ENCODE measurements around the gene MRPS7.
A peak's percentile ranks its signal among the peaks of the same experiment; 100 is the strongest.
"Not testable (repeated sequence)": the region's sequence is repeated elsewhere in the genome, so short reads cannot be mapped to it uniquely, and the experiment has no call there.

The MRPS7 gene

GRCh38 chr17:75244133-75244866 is 17.4 kb upstream of the MRPS7 start:
- no peak for DNase-seq (ENCODE audit: low read depth in 2 of 2)

GRCh38 chr17:75245011-75245410 is 16.7 kb upstream of the MRPS7 start:
- no peak for DNase-seq (ENCODE audit: low read depth in 2 of 2)

GRCh38 chr17:75246404-75246803 is 15.3 kb upstream of the MRPS7 start:
- no peak for DNase-seq (ENCODE audit: low read depth in 2 of 2)

GRCh38 chr17:75249564-75249963 is 12.1 kb upstream of the MRPS7 start:
- DNase-seq (ENCODE audit: low read depth in 2 of 2): no peak

- peak; percentile 62 to 66 for DNase-seq (ENCODE audit: low read depth in 2 of 2)
These were observed 11.6 kb upstream of the MRPS7 start for GRCh38 chr17:75250009-75250471.

- no peak for DNase-seq (ENCODE audit: low read depth in 2 of 2)
These were observed 9.5 kb upstream of the MRPS7 start for GRCh38 chr17:75252039-75252816.

- DNase-seq (ENCODE audit: low read depth in 2 of 2): not testable (repeated sequence)
These were observed 5.6 kb upstream of the MRPS7 start for GRCh38 chr17:75255954-75256698.

- DNase-seq (ENCODE audit: low read depth in 2 of 2): not testable (repeated sequence)
These were observed 4.5 kb upstream of the MRPS7 start for GRCh38 chr17:75257228-75257627.

- DNase-seq (ENCODE audit: low read depth in 2 of 2): no peak
These were observed 891 bp upstream of the MRPS7 start for GRCh38 chr17:75260641-75261335.

GRCh38 chr17:75262112-75262606 is 480 bp downstream of the MRPS7 start:
- no peak for DNase-seq (ENCODE audit: low read depth in 2 of 2)

GRCh38 chr17:75263055-75263454 is 1.4 kb downstream of the MRPS7 start:
- DNase-seq (ENCODE audit: low read depth in 2 of 2): no peak

- no peak for DNase-seq (ENCODE audit: low read depth in 2 of 2)
These were observed 4.1 kb downstream of the MRPS7 start for GRCh38 chr17:75265614-75266315.

- no peak for DNase-seq (ENCODE audit: low read depth in 2 of 2)
These were observed 4.9 kb downstream of the MRPS7 start for GRCh38 chr17:75266316-75267152.

GRCh38 chr17:75267153-75267410 is 5.4 kb downstream of the MRPS7 start:
- DNase-seq (ENCODE audit: low read depth in 2 of 2): no peak

- no peak for DNase-seq (ENCODE audit: low read depth in 2 of 2)
These were observed 5.9 kb downstream of the MRPS7 start for GRCh38 chr17:75267411-75268232.

GRCh38 chr17:75269844-75270217 is 8.2 kb downstream of the MRPS7 start:
- DNase-seq (ENCODE audit: low read depth in 2 of 2): no peak

GRCh38 chr17:75270218-75270965 is 8.7 kb downstream of the MRPS7 start:
- DNase-seq (ENCODE audit: low read depth in 2 of 2): no peak

GRCh38 chr17:75270966-75271232 is 9.2 kb downstream of the MRPS7 start, which contains the start of gene MIF4GD:
TSS of gene MIF4GD (minus strand) at chr17:75271231. CDS start at chr17:75270195, 1,036 bp downstream.
- DNase-seq (ENCODE audit: low read depth in 2 of 2): no peak

Data from stimulated activated CD4-positive, alpha-beta T cell treated with anti-CD3 and anti-CD28 coated beads, Interleukin-1b, Interleukin-23, amount 100 ng/mL, for 1 hour (primary cell).